Measurements from ENCODE around the gene ZNF346.

GRCh38 chr5:177080265-177080664 lies 57.8 kb downstream of the ZNF346 start:
- TF ChIP-seq POLR2A (IDR thresholded peaks at IDR 0.05) (no peak), CTCF (IDR thresholded peaks at IDR 0.05) (no peak), POLR2AphosphoS5 (IDR thresholded peaks at IDR 0.05) (no peak)

All from prostate gland (tissue), 2 donors.